Suprapubic skin (tissue), 4 donors: ENCODE data around the gene OPTN. TPM values are rescaled to one million over a fixed set of nuclear protein-coding genes. Genes with fewer than 3 reads are reported as not detected.

Experiments
- DNase-seq, 2 donors: peaks; one replicate each; pipeline ENCODE4 v3.0.0-alpha.2; 2019; ENCODE audit warnings: low spot score in 2 of 2
- H3K27ac ChIP-seq: fragments of 200-600 bp; sonication (generic); one replicate; pipeline ENCODE4 v1.5.1; 2019
- H3K27me3 ChIP-seq: fragments of 200-600 bp; sonication (generic); one replicate; pipeline ENCODE4 v1.5.1; 2019
- H3K36me3 ChIP-seq: fragments of 200-600 bp; sonication (generic); one replicate; pipeline ENCODE4 v1.5.1; 2019
- H3K4me1 ChIP-seq: fragments of 200-600 bp; sonication (generic); one replicate; pipeline ENCODE4 v1.5.1; 2019
- H3K4me3 ChIP-seq: fragments of 200-600 bp; sonication (generic); one replicate; pipeline ENCODE4 v1.5.1; 2019; ENCODE audit warnings: mild to moderate bottlenecking
- H3K9me3 ChIP-seq: fragments of 200-600 bp; sonication (generic); one replicate; pipeline ENCODE4 v1.5.1; 2019
- EP300 ChIP-seq: sonication (generic); formaldehyde crosslinking; IDR thresholded peaks from one replicate; pipeline ENCODE4 v1.6.1; 2017; ENCODE audit warnings: antibody characterized with exemption
- POLR2A ChIP-seq, 2 donors: fragments of 450-650 bp; IDR thresholded peaks; one replicate each; pipeline ENCODE4 v1.6.1; 2017; ENCODE audit warnings: antibody characterized with exemption in 2 of 2, mild to moderate bottlenecking in 2 of 2, moderate library complexity in 2 of 2
- POLR2AphosphoS5 ChIP-seq, 3 donors: sonication (generic); formaldehyde crosslinking; IDR thresholded peaks; one replicate each; pipeline ENCODE4 v1.6.1; 2017; ENCODE audit warnings: antibody characterized with exemption in 3 of 3
- WGBS: methylation state at CpG from one replicate; pipeline ENCODE4 v1.1.5; 2018; 5-methylcytosine and 5-hydroxymethylcytosine counted together
- total RNA-seq, 4 donors: library from RNA; depleted of rRNA; stranded (reverse); fragments of >200 nt; gene quantifications; one replicate each; pipeline ENCODE4 v1.1.0, GENCODE V29; 2016
- TF ChIP-seq, protein P1 (sequence below), 2 donors: fragments of 200-600 bp in 1 of 2; fragments of 450-650 bp in 1 of 2; sonication (generic) in 1 of 2; IDR thresholded peaks; one replicate each; pipeline ENCODE4 v1.5.1; 2016 to 2019; ENCODE audit warnings: antibody characterized with exemption in 2 of 2, mild to moderate bottlenecking in 1 of 2, moderate library complexity in 1 of 2

OPTN gene
- total RNA-seq, 4 donors from 2014 or later: 43.7 to 75.6 (median 62.5) TPM

DNA sequence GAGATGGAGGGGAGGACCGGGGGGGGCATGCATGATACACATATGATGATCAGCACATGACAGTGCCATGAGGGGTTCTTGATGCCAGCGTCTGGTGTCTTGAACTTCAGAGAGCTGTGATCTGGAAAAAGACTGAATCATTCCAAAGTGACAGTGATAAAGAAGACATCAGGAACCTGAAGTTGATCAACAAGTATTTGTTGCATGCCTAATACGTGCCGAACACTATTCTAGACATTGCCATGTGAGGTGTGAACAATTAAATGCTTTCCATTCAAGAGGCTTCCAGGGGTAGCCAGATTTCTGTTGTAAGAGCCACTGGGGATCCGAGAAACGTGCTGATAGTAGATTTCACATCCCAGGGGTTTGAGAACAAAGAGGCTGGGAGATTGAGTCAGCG, 67.6 kb downstream of the OPTN start:
- Histone ChIP-seq H3K27me3 (no peaks in the 10 kb centered on the region), H3K27ac (no peak overlapping the region), H3K9me3 (no peaks in the 10 kb centered on the region), H3K4me3 (no peak overlapping the region), H3K36me3 (no peaks in the 10 kb centered on the region), H3K4me1 (no peaks in the 10 kb centered on the region)
- TF ChIP-seq POLR2A (IDR thresholded peaks at IDR 0.05) (no peak), EP300 (no peak), POLR2AphosphoS5 (IDR thresholded peaks at IDR 0.05) (no peak)
- TF ChIP-seq, protein P1, sequence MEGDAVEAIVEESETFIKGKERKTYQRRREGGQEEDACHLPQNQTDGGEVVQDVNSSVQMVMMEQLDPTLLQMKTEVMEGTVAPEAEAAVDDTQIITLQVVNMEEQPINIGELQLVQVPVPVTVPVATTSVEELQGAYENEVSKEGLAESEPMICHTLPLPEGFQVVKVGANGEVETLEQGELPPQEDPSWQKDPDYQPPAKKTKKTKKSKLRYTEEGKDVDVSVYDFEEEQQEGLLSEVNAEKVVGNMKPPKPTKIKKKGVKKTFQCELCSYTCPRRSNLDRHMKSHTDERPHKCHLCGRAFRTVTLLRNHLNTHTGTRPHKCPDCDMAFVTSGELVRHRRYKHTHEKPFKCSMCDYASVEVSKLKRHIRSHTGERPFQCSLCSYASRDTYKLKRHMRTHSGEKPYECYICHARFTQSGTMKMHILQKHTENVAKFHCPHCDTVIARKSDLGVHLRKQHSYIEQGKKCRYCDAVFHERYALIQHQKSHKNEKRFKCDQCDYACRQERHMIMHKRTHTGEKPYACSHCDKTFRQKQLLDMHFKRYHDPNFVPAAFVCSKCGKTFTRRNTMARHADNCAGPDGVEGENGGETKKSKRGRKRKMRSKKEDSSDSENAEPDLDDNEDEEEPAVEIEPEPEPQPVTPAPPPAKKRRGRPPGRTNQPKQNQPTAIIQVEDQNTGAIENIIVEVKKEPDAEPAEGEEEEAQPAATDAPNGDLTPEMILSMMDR (IDR thresholded peaks at IDR 0.05): no peak
- DNase-seq: no peak
- 95% methylated on average over 7 of the region's 7 CpGs for WGBS

DNA sequence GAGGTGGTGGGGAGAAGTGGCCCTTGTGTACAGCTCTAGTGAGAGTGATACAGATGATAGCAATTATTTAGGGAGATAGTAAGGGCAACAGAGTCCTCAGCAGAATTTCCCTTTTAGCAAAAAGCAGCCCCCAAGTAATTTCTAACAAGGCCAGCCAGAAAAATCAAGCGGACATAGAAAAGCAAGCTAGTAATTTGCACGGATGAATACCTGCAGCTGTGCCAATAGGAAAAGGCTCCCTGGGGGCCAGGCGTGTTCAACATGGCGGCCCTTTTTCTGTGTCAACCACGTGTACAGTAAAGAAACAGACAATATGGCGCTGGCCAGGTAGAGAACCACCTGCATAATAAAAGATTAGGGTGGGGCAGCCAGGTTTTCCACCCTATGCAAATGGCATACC, 68.8 kb downstream of the OPTN start:
- Histone ChIP-seq H3K36me3 (no peaks in the 10 kb centered on the region), H3K4me3 (no peak overlapping the region), H3K4me1 (no peaks in the 10 kb centered on the region), H3K9me3 (no peaks in the 10 kb centered on the region), H3K27me3 (no peaks in the 10 kb centered on the region), H3K27ac (no peak overlapping the region)
- no peak for DNase-seq
- no peak for TF ChIP-seq POLR2A (IDR thresholded peaks at IDR 0.05)
- TF ChIP-seq, protein P1 (IDR thresholded peaks at IDR 0.05): no peak
- no peak for TF ChIP-seq EP300
- TF ChIP-seq POLR2AphosphoS5 (IDR thresholded peaks at IDR 0.05): no peak
- WGBS: 85% methylated on average over 6 of the region's 6 CpGs

DNA sequence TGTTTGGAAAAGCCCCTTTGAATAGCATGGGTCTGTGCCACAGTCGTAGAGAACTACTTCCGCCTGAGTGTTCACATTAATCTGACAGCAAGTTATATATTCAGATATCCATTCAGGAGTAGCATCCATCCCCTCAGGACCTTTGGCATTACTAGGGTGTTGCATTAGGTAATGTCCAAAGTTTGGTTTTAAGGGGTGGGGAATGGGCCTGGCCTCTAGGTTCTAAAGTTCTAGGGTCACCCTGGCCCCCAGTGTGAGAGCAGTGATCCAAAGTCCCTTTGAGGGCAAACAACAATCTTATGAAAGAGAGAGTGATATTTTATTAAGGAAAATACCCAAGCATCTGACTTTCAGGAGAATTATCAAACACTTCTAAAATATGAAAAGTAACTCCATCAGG, 73.7 kb downstream of the OPTN start:
- WGBS: 97% methylated on average over 2 of the region's 2 CpGs
- H3K9me3 ChIP-seq: no peaks in the 10 kb centered on the region
- H3K27ac ChIP-seq: no peak overlapping the region
- no peak overlapping the region for H3K4me3 ChIP-seq
- no peaks in the 10 kb centered on the region for H3K36me3 ChIP-seq
- no peak for DNase-seq
- no peaks in the 10 kb centered on the region for H3K4me1 ChIP-seq
- TF ChIP-seq, protein P1 (IDR thresholded peaks at IDR 0.05): no peak
- H3K27me3 ChIP-seq: no peaks in the 10 kb centered on the region

DNA sequence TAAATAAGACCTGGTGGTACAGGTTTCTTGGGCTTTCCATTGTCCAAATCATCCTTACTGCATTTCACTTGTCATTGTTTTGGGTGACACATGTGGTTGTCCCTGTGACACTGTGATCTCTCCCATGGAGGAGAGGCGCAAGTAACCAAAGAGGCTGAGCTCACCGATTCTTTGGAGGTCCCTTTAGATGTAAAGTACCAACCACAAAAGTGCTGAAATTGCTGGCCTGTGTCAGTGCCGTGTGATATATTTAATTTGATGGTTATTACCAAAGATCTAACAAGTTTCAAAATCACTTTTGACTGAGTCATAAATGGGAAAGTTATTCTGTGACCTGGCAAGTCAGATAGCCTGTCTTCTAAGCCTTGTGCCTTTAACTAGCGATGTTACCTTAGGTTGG, 80.8 kb downstream of the OPTN start:
- no peaks in the 10 kb centered on the region for H3K9me3 ChIP-seq
- TF ChIP-seq POLR2AphosphoS5 (IDR thresholded peaks at IDR 0.05) (no peak), EP300 (no peak), POLR2A (IDR thresholded peaks at IDR 0.05) (no peak)
- TF ChIP-seq, protein P1 (IDR thresholded peaks at IDR 0.05): no peak
- WGBS: 96% methylated on average over 4 of the region's 4 CpGs
- DNase-seq: no peak
- no peaks in the 10 kb centered on the region for H3K36me3 ChIP-seq
- no peak overlapping the region for H3K27ac ChIP-seq
- H3K4me1 ChIP-seq: no peaks in the 10 kb centered on the region
- no peaks in the 10 kb centered on the region for H3K27me3 ChIP-seq
- no peak overlapping the region for H3K4me3 ChIP-seq

DNA sequence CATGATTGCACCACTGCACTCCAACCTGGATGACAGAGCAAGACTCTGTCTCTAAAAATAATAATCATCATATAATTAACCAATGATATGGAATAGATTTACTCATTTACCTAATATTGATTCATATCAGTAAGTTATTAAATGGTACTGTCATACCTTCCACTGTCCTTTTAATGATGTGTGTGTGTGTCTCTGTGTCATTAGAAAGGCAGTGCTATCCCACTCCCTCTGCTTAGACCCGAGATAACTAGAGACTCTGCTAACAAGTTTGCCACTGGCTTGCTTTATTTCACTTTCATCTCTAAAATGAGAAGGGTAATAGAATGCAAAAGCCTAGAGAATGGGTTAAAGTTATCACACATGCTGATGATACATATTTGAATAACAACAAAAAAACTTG, 82.5 kb downstream of the OPTN start:
- TF ChIP-seq POLR2AphosphoS5 (IDR thresholded peaks at IDR 0.05) (no peak), EP300 (no peak), POLR2A (IDR thresholded peaks at IDR 0.05) (no peak)
- TF ChIP-seq, protein P1 (IDR thresholded peaks at IDR 0.05): no peak
- no peak for DNase-seq
- H3K27me3 ChIP-seq: no peaks in the 10 kb centered on the region
- H3K27ac ChIP-seq: no peak overlapping the region
- H3K9me3 ChIP-seq: no peaks in the 10 kb centered on the region
- no peaks in the 10 kb centered on the region for H3K36me3 ChIP-seq
- WGBS: 93% methylated on average over 1 of the region's 1 CpG
- no peak overlapping the region for H3K4me3 ChIP-seq
- H3K4me1 ChIP-seq: no peaks in the 10 kb centered on the region
